ENCODE measurements around the gene SLC22A23.

Gene SLC22A23

DNA sequence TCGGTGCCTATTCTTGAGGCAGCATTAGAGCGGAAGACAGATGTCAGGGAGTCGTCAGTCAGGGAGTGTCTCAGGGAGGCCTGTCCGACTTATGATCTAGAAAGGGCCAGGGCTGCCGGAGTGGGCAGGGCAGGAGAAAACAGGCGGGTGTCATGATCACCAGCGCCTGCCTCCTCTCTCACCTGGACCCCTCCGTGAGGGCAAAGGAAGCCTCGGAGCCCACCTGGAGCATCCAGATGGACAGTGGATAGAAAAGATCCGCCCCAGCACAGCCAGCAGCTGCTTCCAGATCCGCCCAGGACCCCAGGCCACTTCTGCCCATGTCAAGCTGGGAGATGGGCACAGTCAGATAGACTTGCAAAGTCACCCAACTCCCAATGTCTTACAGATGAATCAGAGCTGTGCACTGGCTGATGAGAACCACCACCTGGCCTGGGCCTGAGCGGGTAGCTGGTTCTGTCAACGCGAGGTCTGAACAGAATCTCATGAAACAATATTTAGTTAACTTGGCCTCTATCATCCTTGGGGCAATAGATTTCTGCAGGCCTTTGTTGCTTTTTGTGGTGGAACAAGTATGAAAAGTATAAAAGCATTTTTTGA lies 175.9 kb downstream of the SLC22A23 start:
- DNase-seq, result no peak

DNA sequence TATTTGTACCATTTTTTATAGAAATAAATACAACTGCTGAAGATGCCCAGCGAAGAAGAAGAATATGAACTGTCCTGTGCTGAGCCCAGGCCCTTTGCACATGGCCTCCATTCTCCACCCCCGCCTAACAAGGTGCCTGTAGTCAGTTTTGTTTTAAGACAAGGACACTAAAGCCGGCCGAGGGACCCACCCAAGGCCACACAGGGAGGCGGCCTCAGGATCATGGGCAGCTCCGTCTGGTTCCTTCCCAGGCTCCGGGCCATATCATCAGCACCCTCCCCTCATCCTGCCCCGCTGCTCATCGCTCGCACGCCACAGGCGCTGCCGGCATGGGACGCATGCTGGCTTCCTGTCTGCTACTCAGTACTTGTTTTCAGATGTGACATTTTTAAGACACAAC lies 176.8 kb downstream of the SLC22A23 start:
- no peak for DNase-seq

DNA sequence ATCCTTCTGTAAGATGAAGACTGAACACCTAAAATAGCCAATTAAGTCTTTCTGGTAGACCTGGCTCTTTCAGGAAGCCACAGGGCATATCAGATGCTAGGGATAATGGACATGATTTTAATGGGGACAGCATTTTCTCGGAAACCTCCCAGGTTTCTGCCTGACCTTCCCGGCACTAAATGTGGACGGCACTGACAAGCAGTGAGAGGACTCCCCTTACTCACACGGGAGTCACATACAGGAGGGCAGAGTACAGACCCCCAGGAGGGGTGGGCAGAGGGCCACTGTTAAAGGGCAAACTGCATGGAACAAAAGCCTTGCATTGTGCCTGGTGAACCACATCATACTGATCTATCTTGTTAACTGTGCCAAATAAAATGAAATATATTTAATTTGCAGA lies 178.2 kb downstream of the SLC22A23 start:
- DNase-seq, result no peak

DNA sequence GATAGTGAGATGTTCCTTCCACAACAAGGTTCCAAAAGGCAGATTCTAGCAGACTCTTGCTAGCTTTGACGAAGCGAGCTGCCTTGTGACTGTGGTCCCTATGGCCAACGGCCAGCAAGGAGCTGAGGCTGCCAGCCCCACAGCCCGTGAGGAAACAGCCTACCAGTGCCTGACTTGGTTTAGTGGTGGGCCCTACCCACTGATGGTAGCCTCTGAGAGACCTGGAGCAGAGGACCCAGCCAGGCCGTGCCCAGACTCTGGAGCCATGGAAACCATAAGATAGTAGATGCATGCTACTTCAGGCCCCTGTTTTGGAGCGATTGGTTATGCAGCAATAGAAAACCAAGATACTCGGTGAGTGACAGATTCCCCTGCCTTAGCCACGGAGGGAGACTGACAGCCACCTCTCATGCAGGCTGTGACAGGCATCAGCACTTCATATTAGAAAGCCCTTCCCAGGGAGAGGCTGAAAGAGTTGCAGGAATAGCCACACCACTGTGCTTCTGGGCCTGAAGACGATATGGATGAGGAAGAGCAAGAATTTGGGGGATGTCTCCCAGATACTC lies 178.9 kb downstream of the SLC22A23 start:
- DNase-seq, result no peak

- DNase-seq, result no peak
These were observed 179.6 kb downstream of the SLC22A23 start for GRCh38 chr6:3277251-3277650.

DNA sequence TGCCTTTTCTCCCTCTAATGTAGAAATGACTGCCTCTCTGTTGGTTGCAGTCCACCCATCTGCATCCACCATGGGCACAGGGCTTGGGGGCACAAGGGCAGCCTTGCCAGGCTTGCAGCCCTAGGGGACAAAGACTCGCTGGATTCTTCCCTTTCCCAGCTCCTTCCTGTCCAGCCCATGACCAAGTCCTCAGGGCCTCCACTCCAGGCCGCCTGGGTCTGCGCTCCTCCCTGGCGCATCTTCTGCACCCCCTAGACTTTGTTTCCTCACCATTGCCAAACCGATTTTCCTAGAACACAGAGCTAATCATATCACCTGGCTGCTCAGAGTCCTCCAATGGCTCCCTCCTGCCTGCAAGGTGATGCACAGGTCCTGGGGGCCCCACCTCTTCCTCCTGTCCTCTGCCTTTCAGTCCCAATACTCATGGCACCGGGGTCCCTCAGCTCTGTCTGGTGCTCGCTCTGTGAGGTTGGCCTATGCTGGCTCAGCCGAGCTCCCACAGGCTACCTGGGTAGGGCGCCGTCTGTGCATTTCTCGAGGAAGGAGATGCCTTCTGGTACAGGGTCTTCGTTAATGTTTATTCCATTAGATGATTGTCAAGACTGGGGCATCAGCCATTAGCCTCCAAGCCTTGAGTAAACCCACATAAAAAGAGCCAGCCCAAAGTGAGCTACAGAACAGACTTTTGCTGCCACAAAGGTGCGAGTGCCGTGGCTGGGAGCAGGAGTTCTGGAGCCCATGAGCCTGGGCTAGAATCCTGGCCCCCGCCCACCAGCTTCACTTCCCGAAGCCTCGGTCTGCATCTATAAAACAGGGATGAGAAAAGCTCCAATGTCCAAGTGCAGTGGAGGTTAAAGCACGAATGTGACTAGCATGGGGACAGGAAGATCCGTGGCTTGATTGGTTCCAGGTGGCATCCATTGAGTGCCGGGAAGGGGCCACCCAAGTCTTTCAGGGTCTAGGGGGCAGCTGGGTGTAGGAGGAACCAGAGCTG lies 180.4 kb downstream of the SLC22A23 start:
- DNase-seq, result no peak

GRCh38 chr6:3273707-3274521 lies 182.9 kb downstream of the SLC22A23 start:
- no peak for DNase-seq

- no peak for DNase-seq
These were observed 183.8 kb downstream of the SLC22A23 start for GRCh38 chr6:3272911-3273547.

DNA sequence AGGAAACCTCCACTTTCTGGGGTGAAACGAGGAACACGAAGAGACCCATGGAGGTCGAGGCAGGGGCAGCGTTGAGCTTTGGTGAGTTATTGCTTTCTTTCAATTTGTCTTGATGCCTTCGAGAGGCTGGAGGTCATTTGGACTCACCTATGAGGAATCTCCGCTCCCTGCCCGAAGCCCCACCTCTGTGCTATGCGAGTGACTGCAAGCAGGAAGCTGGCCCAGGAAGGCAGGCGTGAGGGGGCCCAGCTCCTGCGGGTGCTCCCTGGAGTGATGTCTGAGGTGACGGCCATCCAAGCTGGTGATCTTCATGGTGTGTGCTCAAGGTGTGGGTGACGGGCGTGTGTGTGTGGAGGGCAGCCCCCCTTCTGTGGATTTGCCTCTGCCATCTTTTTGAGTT lies 185.1 kb downstream of the SLC22A23 start:
- DNase-seq, result no peak

DNA sequence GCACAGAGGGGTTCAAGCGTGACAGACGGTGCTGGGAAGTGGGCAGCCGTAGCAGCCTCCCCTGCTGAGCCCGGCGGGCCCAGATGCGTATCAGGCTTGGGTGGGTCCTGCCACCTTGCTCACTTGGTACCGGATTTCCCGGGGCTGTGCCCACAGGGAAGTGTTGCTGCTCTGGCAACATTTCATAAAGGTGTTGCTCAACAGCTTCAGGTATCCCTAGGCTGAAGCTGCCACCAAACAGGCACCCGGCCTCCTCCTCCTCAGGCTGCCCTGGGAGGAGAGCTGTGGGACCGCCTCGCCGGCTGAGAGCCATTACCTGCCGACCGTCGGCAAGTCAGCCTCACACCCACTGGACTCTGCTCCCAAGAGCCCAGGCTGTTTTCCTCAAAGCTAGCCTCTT lies 186.6 kb downstream of the SLC22A23 start:
- DNase-seq, result no peak

DNA sequence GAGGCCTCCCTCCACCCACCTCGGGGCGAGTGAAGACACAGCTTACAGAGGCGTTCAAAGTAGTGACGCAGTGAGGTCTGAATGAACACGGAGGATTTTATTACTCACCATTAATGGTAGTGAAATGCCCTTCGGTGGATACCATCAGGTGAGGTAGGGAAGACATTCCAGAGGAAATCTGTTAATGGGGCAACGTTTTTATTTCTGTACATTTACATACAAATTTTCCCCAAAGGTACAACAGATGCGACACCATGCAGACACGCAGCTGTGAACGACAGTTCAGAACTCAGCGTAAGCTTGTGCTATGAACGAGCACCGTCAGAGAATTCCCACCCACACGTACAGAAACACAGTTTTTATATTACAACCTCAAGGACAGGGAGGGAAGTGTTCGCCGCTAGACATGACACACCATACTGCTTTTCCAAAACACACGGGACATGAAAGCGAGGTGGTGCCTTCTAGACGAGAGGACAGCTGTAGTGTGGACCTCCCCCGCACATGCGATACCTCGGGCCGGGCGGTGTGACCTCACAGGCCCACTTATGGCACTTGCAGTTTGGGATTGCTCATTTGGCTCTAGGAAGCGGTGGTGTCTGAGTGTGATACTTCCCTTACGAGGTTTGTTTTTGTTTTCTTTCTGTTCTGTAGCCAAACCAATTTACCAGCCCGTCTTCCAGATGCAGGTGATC lies 187.4 kb downstream of the SLC22A23 start:
- DNase-seq, result no peak

DNA sequence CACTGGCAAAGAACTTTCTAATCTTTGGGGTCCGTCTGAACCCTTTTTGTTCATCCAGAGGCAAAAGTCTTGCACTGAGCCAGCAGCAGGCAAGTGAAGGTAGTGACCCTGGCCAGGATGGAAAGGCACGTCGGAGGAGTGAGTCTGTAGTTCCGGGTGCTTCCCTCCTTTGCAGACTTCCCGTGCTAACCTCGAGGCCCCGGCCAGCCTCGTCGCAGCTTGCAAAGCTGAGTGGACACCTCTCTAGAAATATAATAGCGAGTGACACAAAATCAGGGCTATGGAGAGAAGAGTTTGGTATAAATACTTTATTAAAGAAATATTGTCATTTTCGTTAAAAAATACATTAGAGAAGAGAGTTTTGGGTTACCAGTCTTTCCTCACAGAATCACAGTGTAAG lies 188.2 kb downstream of the SLC22A23 start:
- no peak for DNase-seq

DNA sequence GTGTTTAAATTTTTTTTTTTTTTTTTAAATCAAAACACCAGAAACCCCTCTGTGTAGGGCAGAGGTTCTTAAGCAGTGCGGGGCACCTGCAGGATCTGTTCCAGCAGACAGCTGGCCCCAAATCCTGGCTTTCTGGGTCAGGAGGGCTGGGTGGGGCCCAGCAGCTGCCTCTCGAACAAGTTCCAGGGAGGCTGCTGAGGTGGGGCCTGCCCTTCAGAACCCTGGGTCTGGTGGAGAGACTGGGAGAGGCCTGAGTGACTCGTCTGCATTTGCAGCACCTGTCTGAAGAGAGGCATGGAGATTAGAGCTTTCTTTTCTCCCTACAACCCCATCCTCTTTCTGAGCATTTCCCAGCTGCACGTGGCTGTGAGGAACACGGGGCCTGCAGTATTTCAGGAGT lies 189.7 kb downstream of the SLC22A23 start:
- DNase-seq, result no peak

- no peak for DNase-seq
These were observed 190.7 kb downstream of the SLC22A23 start for GRCh38 chr6:3266170-3266569.

DNA sequence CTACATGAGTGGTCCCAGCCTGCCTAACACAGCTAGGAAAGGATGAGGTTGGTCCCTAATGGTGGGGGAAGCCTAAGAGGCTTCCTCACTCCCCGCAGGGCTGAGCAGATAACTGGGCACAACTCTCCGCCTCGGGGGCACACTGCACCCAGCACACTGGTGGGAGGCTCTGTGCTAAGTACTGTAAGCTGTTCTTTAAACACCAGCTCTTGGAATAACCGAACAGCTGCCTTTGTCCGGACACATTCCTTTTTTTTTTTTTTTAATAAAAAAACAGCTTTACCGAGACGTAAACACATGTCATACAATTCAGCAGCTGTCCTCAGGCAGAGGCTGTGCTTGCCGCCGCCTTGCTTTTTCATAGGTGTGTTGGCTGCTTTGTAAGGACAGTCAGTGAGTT lies 191.2 kb downstream of the SLC22A23 start:
- no peak for DNase-seq

GRCh38 chr6:3264356-3264755 lies 192.5 kb downstream of the SLC22A23 start:
- DNase-seq, result no peak

GRCh38 chr6:3263096-3263495 lies 193.8 kb downstream of the SLC22A23 start:
- no peak for DNase-seq

DNA sequence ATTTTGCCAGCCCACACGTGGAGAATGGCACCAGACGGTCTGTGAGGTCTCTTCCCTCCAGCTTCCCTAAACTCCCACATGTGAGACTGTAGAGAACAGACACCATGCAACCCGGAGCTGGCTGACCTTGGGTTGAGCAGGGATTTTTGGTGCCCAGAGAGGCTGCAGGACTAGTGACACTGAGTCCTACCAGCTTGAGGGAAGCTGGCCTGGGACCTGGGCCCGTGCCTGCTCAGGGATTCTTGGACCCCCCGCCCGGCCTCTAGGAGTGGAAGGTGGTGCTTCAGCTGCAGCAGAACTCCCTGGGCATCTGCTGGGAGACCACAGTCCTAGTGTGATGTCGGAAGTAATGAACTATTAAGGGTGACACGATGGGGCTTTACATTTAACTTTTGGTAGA lies 194.9 kb downstream of the SLC22A23 start:
- DNase-seq, result no peak

DNA sequence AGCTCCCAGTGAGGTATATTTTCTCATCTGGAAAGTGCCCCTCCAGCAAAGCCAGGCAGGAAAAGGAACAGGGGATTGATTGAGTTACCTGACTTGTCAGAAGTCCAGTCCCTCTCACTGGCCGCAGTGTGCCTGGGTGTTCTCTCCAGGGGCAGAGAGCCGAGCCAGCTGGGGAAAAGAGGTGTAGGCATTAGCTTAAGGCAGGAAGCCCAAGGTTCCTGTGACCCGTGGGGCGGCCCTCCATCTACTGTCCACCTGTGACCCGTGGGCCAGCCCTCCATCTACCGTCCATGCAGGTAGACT lies 195.4 kb downstream of the SLC22A23 start:
- DNase-seq, result no peak

DNA sequence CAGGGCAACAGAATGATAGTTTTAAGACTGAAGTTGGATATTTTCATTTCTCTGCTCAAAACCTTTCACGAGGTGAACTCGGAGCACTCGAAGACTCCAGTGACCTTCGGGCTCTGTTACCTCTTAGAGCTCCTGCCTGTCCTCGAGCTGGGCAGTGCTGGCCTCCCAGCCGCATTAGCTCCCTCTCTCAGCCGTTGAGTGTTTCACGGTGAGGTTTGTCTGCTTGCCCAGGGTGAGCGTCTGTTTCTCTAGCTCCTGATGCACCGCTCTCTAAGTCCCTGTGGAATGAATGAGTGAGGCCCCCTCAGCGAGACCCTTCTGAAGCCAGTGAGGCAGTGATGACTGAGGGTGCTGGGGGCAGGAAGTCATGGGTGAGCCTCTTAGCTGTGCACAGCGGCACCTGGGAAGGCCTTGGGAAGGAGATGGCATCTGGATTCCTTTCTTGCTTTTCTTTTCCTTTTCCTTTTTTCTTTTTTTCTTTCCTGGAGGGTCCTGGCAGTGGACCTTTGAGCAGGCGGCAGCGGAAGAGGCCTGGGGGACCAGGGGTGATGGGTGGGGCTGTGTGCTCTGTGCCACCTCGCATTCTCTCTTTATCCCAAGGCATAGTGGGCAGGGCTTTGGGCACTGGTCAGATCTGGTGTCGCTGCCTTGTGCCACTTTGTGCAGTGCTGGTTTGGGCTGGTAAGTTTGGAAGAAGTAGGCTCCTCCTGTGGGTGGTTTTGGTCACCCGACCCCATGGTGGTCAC lies 195.9 kb downstream of the SLC22A23 start:
- no peak for DNase-seq

GRCh38 chr6:3260296-3260695 lies 196.6 kb downstream of the SLC22A23 start:
- DNase-seq, result no peak
